ENCODE measurements around the gene MYO3A. TPM values are rescaled to one million over a fixed set of nuclear protein-coding genes. Genes with fewer than 3 reads are reported as not detected.

Gene MYO3A
- total and polyA plus RNA-seq, 4 donors = 0.33 TPM; not detected in 2

- TF ChIP-seq REST (IDR thresholded peaks at IDR 0.05) = no peak
- no peak for TF ChIP-seq YY1 (IDR thresholded peaks at IDR 0.05)
Measured at GRCh38 chr10:26249681-26250080, 315.7 kb downstream of the MYO3A start (continued).

GRCh38 chr10:26251925-26252324 is 317.9 kb downstream of the MYO3A start:
- no peak for TF ChIP-seq HNF4G (IDR thresholded peaks at IDR 0.05)
- TF ChIP-seq NR2F2 (IDR thresholded peaks at IDR 0.05) = no peak
- no peaks in the 10 kb centered on the region for H3K36me3 ChIP-seq (ENCODE audit: control insufficient read depth in 4 of 4, insufficient read depth in 3 of 4, low read depth in 1 of 4, low read length in 3 of 4)
- no peak overlapping the region for H3K9ac ChIP-seq (ENCODE audit: low read depth in 1 of 2, low read length in 2 of 2)
- no peaks in the 10 kb centered on the region for H3K4me1 ChIP-seq (ENCODE audit: control insufficient read depth in 4 of 4, insufficient read depth in 4 of 4, low read length in 3 of 4)
- no peak for DNase-seq (ENCODE audit: low spot score)
- WGBS = 89% methylated on average over 6 of the region's 6 CpGs
- H3K27me3 ChIP-seq (ENCODE audit: control insufficient read depth in 4 of 4, insufficient read depth in 4 of 4, low read length in 3 of 4) = peaks cover 0 to 2% (median 0%) of the 10 kb centered on the region in 4 donors
- no peak overlapping the region for H3K27ac ChIP-seq (ENCODE audit: low read depth in 1 of 2, low read length in 2 of 2)
- no peak overlapping the region for H3K4me3 ChIP-seq (ENCODE audit: low read depth in 1 of 3, low read length in 3 of 3)
- peaks cover 0 to 3% (median 0%) of the 10 kb centered on the region in 4 donors for H3K9me3 ChIP-seq (ENCODE audit: control insufficient read depth in 4 of 4, low read length in 3 of 4)

- 81% methylated on average over 7 of the region's 7 CpGs for WGBS
- H3K4me3 ChIP-seq (ENCODE audit: low read depth in 1 of 3, low read length in 3 of 3) = no peak overlapping the region
- H3K4me1 ChIP-seq (ENCODE audit: control insufficient read depth in 4 of 4, insufficient read depth in 4 of 4, low read length in 3 of 4) = no peaks in the 10 kb centered on the region
- no peak overlapping the region for H3K9ac ChIP-seq (ENCODE audit: low read depth in 1 of 2, low read length in 2 of 2)
- no peaks in the 10 kb centered on the region for H3K36me3 ChIP-seq (ENCODE audit: control insufficient read depth in 4 of 4, insufficient read depth in 3 of 4, low read depth in 1 of 4, low read length in 3 of 4)
- H3K27me3 ChIP-seq (ENCODE audit: control insufficient read depth in 4 of 4, insufficient read depth in 4 of 4, low read length in 3 of 4) = peaks cover 0 to 2% (median under 1%) of the 10 kb centered on the region in 4 donors
- TF ChIP-seq YY1 (IDR thresholded peaks at IDR 0.05) = no peak
- TF ChIP-seq CTCF (IDR thresholded peaks at IDR 0.05; ENCODE audit: low read depth, low read length, missing input control) = no peak
- TF ChIP-seq HNF4A (conservative IDR thresholded peaks at IDR 0.05) = no peak
- TF ChIP-seq NR2F2 (IDR thresholded peaks at IDR 0.05) = no peak
- no peak for TF ChIP-seq FOXA1 (IDR thresholded peaks at IDR 0.05)
- peaks cover 0 to 3% (median 0%) of the 10 kb centered on the region in 4 donors for H3K9me3 ChIP-seq (ENCODE audit: control insufficient read depth in 4 of 4, low read length in 3 of 4)
- no peak overlapping the region for H3K27ac ChIP-seq (ENCODE audit: low read depth in 1 of 2, low read length in 2 of 2)
- no peak for DNase-seq (ENCODE audit: low spot score)
Measured at GRCh38 chr10:26254616-26255015, 320.6 kb downstream of the MYO3A start.

GRCh38 chr10:26259341-26259740 is 325.3 kb downstream of the MYO3A start:
- H3K4me1 ChIP-seq (ENCODE audit: control insufficient read depth in 4 of 4, insufficient read depth in 4 of 4, low read length in 3 of 4) = no peaks in the 10 kb centered on the region
- 55% methylated on average over 1 of the region's 1 CpG for WGBS
- no peak overlapping the region for H3K9ac ChIP-seq (ENCODE audit: low read depth in 1 of 2, low read length in 2 of 2)
- peaks cover 0 to 5% (median 1%) of the 10 kb centered on the region in 4 donors for H3K27me3 ChIP-seq (ENCODE audit: control insufficient read depth in 4 of 4, insufficient read depth in 4 of 4, low read length in 3 of 4)
- H3K9me3 ChIP-seq (ENCODE audit: control insufficient read depth in 4 of 4, low read length in 3 of 4) = no peaks in the 10 kb centered on the region
- H3K4me3 ChIP-seq (ENCODE audit: low read depth in 1 of 3, low read length in 3 of 3) = no peak overlapping the region
- no peak for DNase-seq (ENCODE audit: low spot score)
- H3K36me3 ChIP-seq (ENCODE audit: control insufficient read depth in 4 of 4, insufficient read depth in 3 of 4, low read depth in 1 of 4, low read length in 3 of 4) = no peaks in the 10 kb centered on the region
- H3K27ac ChIP-seq (ENCODE audit: low read depth in 1 of 2, low read length in 2 of 2) = no peak overlapping the region
- no peak for TF ChIP-seq YY1 (IDR thresholded peaks at IDR 0.05)
- no peak for TF ChIP-seq TAF1 (conservative IDR thresholded peaks at IDR 0.05)
- no peak for TF ChIP-seq MAX (IDR thresholded peaks at IDR 0.05)
- no peak for TF ChIP-seq JUND (IDR thresholded peaks at IDR 0.05)
- no peak for TF ChIP-seq EGR1 (IDR thresholded peaks at IDR 0.05; ENCODE audit: low read depth in 2 of 2)
- no peak for TF ChIP-seq NR2F2 (IDR thresholded peaks at IDR 0.05)
- TF ChIP-seq FOXA2 (IDR thresholded peaks at IDR 0.05) = no peak
- TF ChIP-seq FOXA1 (IDR thresholded peaks at IDR 0.05) = no peak
- TF ChIP-seq HNF4A (conservative IDR thresholded peaks at IDR 0.05) = no peak
- TF ChIP-seq REST (IDR thresholded peaks at IDR 0.05) = no peak
- TF ChIP-seq ZBTB33 (IDR thresholded peaks at IDR 0.05) = no peak

Data from liver (tissue), 9 donors.